Activated CD4-positive, alpha-beta T cell treated with anti-CD3 and anti-CD28 coated beads for 1 hour (primary cell): Measurements from ENCODE around the gene CYP17A1.
"Not testable (repeated sequence)": the region's sequence is repeated elsewhere in the genome, so short reads cannot be mapped to it uniquely, and the experiment has no call there.

Experiments
- DNase-seq: peaks from one replicate; pipeline ENCODE4 v3.0.0-alpha.2; 2020

The CYP17A1 gene

DNA sequence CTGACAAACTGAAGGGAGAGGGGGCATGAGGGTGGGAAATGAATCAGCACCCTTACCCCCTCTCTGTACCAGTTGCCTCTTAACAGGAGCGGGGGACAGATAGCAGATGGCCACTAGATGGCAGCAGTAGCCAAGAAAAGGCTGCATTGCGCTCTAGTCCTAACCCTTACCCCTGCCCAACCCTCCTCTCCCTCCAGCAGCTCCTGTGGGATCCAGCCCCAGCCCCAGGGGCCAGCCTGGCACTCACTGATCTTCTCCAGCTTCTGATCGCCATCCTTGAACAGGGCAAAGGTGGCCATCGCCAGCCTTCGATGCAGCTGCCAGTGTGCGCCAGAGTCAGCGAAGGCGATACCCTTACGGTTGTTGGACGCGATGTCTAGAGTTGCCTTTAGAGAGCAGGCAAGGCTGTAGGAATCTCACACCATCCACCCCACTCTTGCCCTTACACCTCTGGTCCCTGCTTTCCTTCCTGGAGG lies 2.2 kb downstream of the CYP17A1 start:
- DNase-seq: peak; percentile 60

DNA sequence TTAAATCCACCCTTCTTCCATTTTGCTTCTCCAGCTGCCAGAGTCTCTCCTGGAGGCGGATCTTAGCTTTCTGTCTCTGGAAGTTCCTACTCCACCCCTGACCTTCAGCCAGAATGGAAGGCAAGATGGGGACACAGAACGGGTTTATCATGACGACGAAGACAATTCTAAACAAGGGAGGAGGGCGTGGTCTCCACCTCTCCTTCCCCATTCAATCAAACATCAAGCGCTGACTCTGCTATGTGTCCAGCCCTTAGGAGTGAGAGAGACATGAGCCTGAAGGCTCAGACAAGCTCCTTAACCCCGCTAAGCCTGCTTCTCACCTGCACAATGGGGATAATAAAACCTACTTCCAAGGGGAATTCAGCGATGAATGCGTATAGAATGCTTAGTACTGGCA lies 3.1 kb downstream of the CYP17A1 start:
- DNase-seq: no peak

DNA sequence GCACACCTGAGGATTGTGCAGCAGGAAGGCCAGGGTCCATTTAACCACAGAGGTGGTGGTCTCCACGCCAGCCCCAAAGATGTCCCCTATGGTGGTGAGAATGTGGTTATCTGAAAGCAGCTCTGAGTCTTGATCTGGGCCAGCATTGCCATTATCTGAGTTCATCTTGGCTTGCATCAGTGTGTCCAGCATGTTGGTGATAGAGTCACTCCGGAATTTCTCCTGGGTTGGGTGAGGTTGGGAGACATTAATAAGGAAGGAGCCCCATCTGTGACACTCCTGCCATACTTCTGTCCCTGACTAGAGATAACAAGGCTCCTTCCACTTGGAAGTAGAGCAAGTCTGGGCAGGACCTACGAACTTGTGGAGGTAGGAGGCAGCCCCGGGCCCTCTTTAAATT lies 4.2 kb downstream of the CYP17A1 start:
- DNase-seq: no peak

DNA sequence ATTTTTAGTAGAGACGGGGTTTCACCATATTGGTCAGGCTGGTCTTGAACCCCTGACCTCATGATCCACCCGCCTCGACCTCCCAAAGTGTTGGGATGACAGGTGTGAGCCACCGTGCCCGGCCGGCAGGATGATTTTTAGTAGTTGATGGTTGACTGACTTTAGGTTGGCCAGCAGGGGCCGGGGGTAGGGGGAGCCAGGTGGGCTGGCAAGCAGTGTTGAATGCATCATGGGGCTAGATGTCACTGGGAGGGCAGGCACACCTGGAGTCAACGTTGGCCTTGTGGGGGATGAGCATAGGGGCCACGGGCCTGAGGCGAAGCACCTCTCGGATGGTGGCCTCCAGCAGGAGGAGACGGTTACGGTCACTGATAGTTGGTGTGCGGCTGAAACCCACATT lies 5.0 kb downstream of the CYP17A1 start:
- DNase-seq: no peak

DNA sequence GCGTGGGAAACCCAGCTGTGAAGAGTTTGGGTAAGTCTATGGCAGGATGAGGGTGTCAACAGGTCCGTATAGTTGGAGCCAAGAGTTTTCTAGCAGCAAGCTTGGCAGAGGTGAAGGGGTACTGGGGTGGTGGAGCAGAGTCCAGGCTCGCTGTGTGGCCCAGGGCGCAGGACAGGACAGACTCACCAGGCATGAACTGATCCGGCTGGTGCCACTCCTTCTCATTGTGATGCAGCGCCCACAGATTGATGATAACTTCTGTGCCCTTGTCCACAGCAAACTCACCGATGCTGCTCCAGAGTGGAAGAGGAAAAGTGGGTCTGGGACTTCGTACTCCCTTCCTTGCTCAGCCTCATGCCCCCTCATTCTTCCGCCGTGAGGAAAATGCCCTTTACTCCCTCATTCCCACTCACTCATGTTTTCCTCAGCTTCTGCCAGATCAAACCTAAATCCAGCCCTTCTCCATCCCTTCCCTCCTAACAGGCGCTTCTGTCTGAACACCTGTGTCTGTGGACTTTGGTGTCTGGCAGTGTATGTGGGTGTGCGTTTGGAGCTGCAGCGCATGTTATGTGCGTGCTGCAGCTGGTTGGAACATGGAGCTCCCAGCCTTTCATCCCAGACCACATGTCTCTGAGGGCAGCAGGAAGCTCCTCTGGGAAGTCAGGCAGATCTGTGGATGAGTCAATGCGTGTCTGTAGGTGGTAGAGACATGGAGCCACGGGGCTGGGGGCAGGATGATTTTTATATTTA lies 5.7 kb downstream of the CYP17A1 start:
- DNase-seq: no peak

DNA sequence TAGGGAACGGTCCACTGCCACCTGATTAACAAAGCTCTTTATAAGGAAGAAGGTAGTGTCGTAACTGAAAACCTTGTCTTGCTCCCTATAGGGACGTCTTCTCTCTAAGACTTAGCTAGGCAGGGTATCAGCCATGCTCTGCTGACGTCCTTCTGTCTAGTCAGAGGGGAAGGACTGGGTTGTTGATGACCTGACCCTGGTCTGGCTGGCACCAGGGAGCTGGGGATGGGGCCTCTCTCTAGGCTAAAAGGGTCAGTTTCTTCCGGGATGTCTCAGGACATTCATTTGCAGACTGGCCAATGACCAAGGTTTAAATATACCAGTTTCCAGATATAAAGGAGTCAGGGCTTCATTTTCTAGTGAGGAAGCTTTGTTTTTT lies 9.6 kb downstream of the CYP17A1 start:
- DNase-seq: no peak

DNA sequence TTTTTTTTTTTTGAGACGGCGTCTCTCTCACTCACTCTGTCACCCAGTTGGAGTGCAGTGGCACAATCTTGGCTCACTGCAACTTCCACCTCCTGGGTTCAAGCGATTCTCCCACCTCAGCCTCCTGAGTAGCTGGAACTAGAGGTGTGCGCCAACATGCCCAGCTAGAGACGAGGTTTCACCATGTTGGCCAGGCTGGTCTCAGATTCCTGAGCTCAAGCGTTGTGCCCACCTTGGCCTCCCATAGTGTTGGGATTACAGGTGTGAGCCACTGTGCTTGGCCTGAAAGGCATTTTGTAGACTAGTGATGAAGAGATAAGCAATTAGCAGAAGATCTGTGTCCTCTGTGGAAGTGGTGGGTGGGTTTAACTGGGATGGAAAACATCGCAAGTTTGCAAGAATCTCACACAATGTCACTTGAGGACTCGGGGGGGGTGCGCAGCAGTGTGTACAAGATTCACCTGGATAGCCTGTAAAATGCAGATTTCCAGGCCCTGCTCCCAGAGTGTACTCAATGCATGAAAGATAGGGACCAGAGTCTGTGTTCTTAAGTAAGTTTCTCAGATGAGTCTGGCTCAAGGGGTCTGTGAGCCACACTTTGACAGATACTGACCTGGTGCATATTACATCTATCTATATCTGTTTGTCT lies 10.9 kb downstream of the CYP17A1 start:
- DNase-seq: no peak

DNA sequence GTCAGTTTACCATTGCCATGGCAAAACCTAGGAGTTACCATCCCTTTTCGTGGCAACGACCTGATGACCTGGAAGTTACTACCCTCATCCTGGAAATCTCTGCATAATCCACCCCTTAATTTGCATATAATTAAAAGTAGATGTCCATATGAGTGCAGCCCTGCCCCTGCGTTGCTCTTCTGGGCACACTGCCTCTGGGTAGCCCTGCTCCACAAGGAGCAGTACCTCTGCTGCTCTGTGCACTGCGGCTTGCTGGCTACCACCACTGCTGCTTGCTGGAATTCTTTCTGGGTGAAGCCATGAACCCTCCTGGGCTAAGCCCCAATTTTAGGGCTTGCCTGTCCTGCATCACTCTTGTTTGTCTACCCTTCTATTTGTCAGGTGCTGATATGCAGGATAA lies 12.5 kb downstream of the CYP17A1 start:
- DNase-seq: no peak

DNA sequence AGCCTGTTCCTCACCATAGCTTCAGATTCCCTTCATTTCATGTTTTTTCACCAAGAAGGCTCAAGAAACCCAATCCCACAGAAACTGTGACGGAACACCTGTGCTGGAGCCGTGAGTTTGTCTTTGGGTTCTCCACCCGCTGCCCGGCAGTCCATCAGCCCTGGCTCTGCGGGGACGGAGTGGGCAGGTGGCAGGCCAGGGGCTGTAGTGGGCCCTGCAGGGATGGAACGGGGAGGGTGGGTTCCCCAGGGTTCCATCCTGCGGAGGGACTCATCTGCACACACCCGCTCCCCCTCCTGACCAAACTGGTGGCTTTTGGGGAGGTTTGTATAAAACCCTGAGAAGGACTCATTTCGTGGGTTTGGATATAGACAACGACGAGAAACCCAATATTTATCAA lies 15.0 kb downstream of the CYP17A1 start:
- DNase-seq: no peak

DNA sequence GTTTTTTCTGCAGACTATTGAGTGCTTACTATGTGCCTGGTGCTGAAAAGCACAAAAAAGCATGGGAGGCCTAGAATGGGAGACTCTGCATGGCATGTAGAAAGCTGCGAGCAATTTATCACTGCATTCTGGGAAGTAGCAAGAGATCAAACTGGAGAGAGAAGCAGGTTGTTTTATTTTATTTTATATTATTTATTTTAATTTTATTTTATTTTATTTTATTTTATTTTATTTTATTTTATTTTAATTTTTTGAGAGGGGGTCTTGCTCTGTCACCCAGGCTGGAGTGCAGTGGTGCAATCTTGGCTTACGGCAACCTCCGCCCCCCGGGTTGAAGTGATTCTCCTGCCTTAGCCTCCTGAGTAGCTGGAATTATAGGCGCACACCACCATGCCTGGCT lies 17.2 kb downstream of the CYP17A1 start:
- not testable (repeated sequence) for DNase-seq

DNA sequence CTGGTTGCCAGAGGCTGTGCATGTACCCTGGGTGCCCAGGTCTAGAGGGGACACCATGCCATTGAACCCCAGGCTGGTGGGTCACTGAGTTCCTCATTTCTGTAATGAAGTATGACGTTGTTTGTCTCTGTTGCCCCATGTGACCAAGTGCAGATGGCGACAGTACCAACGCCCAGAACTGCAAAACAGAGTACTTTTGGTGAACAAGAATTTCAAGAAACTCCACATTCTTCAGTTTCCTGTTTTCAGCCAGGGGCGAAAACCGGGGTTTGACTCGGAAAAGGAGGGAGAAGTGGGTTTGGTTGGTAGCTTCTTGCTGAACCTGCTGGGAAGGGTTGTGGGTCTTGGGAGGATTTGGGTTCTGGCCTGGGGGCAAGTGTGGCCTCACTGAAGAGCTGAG lies 18.2 kb downstream of the CYP17A1 start:
- DNase-seq: no peak

DNA sequence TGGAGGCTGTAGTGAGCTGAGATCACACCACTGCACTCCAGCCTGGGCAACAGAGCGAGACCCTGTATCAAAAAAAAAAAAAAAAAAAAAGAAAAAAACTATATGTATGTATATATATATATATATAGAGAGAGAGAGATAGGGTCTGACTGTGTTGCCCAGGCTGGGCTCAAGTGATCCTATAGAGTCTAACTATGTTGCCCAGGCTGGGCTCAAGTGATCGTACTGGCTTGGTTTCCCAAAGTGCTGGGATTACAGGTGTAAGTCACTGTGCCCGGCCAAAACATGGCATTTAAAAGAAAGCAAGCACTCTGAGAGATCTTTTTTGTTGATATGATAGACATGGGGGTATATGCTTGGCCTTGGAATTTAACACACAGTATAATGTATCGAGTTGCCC lies 20.0 kb downstream of the CYP17A1 start:
- DNase-seq: no peak

DNA sequence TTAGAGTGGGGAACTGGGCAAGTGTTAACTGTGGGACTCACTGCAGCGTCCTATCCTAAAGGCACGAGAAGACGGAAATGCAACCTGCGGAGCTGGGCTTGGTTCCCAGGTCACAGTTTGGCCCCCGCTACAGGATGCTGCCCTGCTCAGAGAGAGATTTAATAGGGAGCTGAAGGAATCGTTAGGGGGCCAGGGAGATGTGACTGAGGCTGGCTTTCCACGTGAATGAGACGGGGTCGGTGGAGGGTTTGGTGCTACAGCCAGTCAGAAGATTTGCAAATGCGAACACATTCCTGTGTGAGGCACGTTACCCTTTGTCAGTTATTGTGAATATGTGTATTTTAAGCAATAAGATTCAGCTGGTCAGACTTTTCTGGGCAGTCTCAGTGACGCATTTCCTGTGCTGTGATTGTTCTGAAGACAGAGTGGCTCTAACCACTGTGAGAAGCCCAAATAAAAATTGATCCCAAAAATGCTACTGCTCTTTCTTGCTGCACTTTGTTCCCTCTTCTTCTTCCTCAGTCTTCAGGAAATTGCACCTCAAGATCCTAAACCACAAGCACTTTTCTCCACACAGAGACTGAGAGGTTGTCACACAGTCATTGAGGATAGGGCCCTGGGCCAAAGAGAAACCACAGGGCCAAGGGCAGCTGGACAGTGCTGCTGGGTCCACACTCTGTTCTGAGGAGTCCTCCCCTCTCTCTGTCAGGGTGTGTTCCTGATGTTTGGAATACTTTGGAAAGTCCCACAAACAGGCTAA lies 21.2 kb downstream of the CYP17A1 start:
- DNase-seq: no peak

DNA sequence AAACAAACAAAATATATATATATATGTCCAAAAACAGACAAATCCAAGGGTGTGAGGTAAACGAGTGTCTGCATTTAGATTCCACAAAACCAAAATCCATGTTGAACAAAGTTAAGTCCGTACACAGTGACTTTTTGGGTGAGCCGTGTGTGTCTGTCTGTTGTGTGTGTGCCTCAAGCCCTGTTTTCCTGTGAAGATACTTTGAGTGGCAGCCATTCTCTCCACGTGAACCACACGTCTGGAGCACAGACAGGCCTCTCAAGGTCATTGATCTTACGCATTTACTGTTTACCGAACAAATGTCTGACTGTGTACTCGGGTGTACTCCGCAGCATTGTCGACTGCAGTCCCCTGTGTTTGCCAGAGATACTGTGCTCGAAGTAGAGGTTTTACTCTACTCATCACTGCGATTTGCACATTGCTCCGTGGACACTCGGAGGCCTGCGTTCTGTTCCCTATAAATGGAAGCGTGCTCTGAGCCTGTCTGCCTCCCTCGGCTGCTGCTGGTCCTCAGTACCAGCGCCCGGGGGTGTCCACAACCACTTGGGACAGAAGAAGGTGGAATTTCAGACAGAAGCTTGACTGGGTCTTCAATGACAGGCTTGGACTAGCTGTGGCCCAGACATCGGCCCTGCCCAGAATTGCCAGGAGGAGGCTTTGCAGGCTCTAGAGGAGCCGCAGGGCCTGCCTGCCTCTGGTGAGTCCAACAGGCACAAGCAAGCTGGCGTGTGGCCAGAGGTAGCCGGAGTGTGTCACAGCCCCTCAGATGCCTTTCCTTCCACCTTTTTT lies 22.1 kb downstream of the CYP17A1 start:
- DNase-seq: no peak

DNA sequence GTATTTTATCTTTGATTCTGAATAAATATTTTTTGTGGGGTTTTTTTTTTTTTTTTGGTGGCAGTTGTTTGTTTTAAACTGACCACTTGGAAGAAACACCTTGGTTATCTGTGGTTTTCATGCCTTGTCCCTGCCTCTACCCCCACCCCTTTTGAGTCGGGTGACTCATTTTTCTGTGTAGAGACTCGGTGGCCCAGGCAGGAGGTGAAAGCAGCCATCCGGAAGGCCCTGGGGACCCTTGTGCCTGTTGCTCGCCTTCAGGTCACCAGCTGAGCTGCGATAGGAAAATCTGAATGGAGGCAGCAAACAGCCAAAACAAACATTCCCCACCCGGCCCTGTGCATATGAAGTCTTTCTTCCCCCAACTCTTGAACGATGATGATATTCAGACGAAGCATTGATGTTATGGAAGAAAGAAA lies 22.8 kb downstream of the CYP17A1 start:
- no peak for DNase-seq

DNA sequence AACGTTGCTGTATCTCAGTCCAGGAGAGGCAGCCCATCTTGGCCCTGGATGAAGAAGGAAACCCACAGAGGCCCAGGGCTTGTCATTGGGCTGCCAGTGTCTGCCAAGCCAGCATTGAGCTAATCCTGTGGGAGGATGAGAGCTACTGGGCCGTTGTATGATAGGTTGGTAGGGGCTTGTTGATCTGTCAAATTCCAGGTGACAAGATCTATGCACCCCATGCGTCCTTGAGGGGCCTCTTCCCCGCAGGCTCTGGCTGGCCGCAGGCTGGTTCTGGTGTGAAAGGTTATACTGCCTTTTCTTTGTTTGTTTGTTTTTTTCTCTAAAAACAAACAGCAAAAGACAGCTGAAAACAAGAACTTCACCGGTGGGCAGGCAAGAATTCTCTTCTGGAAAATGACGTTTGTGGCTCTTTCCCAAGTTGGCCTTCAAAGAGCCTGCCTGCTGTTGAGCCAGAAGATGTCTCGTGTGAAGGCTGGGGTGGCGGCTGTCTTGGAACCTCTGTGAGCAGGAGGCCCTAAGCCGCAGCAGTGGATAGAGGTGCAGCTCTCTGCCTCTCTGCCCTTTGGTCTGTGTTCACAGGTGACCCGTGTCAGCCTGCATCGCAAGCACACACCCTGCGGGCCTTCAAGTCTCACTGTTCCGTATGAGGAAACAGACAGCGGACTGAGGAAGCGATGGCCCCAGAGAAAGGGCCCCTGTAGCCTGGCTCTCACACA lies 23.3 kb downstream of the CYP17A1 start:
- DNase-seq: no peak

DNA sequence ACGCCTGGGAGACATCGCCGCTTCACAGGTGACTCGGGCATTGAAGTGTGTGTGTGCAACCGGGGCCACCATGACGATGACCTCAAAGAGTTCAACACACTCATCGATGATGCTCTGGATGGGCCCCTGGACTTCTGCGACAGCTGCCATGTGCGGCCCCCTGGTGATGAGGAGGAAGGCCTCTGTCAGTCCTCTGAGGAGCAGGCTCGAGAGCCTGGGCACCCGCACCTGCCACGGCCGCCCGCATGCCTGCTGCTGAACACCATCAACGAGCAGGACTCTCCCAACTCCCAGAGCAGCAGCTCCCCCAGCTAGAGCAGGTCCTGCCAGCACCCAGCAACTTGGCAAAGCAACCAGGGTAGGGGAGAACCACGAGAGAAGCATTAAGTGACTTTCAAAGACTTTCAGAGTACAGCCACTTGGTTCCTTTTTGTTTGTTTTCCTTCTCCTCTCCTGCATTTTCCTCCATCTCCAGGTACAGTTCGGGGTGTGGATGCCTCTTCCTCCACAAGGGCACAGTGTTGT lies 24.1 kb downstream of the CYP17A1 start:
- DNase-seq: no peak

DNA sequence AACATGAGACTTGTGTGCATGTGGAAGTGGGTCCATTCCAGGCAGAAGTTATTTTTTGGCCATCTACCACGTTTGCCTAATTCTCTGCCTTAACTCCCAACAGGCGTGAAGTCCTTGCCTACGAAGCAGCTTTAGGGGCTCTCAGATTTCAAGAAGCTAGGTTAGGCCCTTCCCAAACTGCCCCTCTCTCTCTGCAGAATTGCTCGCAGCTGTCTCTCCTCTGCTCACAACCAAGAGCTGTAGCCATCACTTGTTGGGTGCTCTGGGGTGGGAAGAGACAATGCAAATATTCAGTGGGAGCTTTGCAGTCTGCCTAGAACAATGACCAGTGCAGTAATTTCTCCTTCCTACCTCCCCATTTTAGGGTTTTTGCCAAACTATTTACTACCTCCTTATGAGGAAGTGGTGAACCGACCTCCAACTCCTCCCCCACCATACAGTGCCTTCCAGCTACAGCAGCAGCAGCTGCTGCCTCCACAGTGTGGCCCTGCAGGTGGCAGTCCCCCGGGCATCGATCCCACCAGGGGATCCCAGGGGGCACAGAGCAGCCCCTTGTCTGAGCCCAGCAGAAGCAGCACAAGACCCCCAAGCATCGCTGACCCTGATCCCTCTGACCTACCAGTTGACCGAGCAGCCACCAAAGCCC lies 24.9 kb downstream of the CYP17A1 start:
- DNase-seq: no peak

DNA sequence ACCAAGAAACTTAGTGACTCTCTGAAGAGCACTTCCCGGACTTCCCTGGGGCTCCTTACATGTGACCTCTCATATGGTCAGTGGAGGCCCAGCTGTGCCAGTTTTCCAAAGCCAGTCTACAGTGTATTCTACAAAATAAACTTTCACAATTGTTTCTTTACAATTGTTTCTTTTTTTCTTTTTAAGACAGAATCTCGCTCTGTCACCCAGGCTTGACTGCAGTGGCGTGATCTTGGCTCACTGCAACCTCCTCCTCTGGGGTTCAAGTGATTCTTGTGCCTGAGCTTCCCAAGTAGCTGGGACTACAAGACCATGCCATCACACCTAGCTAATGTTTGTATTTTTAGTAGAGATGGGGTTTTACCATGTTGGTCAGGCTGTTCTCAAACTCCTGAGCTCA lies 25.9 kb downstream of the CYP17A1 start:
- no peak for DNase-seq

DNA sequence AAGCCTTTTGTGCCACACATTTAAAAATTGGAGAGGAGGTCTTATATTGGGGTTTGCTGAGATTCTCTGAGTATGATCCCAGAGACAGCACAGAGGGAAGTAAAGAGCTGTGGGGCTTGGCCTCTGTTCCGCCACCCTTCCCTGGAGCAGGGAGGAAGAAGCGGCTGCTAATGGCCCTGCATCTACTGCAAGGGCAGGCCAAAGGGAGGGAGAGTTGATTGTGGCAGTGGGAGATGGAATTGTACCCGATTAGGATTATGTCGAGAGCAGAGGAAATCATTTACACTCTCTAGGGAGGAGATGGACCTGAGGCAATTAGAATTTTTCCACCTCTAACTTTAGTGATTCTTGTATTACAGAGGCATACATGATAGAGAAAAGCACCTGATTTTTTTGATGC lies 28.8 kb downstream of the CYP17A1 start:
- no peak for DNase-seq

DNA sequence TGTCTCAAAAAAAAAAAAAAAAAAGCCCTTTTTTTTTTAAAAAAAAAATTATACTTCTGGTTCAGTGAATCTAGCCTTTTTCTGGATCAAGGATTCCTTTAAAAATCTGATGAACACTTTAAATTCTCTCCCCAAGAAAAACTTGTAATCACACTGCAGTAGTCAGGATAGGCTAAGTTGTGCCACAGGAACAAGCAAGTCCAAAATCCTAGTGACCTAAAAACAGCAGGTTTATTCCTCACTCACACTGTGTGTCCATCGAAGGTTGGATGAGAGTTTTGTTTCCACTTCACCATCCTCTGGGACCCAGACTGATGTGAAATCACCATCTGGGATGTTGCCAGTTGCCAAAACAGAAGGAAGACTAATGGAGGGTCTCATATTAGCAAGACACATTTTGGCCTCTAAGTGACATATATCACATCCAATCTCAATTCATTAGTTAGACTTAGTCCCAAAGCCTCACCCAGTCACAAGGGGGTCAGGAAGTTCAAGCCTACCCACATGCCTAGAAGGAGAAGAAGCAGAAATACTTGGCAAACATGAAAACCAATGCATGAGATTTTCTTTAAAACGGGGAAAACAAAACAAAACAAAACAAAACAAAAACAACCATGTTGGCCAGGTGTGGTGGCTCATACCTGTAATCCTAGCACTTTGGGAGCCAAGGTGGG lies 32.7 kb downstream of the CYP17A1 start:
- DNase-seq: no peak
